ENCODE measurements around the gene CORO1A. TPM values are rescaled to one million over a fixed set of nuclear protein-coding genes. Genes with fewer than 3 reads are reported as not detected.

The CORO1A gene
- total RNA-seq, 1 donor from 2014 or later, result 0.97 TPM

GRCh38 chr16:30184096-30184890 lies 891 bp downstream of the CORO1A start:
- H3K9me3 Mint-ChIP-seq (ENCODE audit: unreplicated experiment), result no peaks in the 10 kb centered on the region
- DNase-seq (ENCODE audit: extremely low spot score, unreplicated experiment), result no peak
- H3K36me3 Mint-ChIP-seq (ENCODE audit: unreplicated experiment), result no peaks in the 10 kb centered on the region
- no peaks in the 10 kb centered on the region for H3K27me3 Mint-ChIP-seq (ENCODE audit: unreplicated experiment)
- TF ChIP-seq CTCF (IDR thresholded peaks at IDR 0.05), result no peak
- peak overlapping the region; percentile 56 for H3K4me3 Mint-ChIP-seq (ENCODE audit: unreplicated experiment)
- H3K27ac Mint-ChIP-seq (ENCODE audit: unreplicated experiment), result no peak overlapping the region
- H3K4me1 Mint-ChIP-seq (ENCODE audit: unreplicated experiment), result peaks cover 5% of the 10 kb centered on the region

- no peak for DNase-seq (ENCODE audit: extremely low spot score, unreplicated experiment)
- TF ChIP-seq CTCF (IDR thresholded peaks at IDR 0.05), result no peak
- no peak overlapping the region for H3K4me3 Mint-ChIP-seq (ENCODE audit: unreplicated experiment)
Measured at GRCh38 chr16:30184891-30185682, 1.7 kb downstream of the CORO1A start.

GRCh38 chr16:30185683-30186421 lies 2.5 kb downstream of the CORO1A start:
- Mint-ChIP-seq H3K4me1 (ENCODE audit: unreplicated experiment) (peaks cover 5% of the 10 kb centered on the region), H3K27ac (ENCODE audit: unreplicated experiment) (no peak overlapping the region), H3K9me3 (ENCODE audit: unreplicated experiment) (no peaks in the 10 kb centered on the region), H3K36me3 (ENCODE audit: unreplicated experiment) (no peaks in the 10 kb centered on the region), H3K4me3 (ENCODE audit: unreplicated experiment) (no peak overlapping the region), H3K27me3 (ENCODE audit: unreplicated experiment) (no peaks in the 10 kb centered on the region)
- no peak for DNase-seq (ENCODE audit: extremely low spot score, unreplicated experiment)
- TF ChIP-seq CTCF (IDR thresholded peaks at IDR 0.05), result no peak

More at GRCh38 chr16:30184891-30185682, 1.7 kb downstream of the CORO1A start:
- peaks cover 5% of the 10 kb centered on the region for H3K4me1 Mint-ChIP-seq (ENCODE audit: unreplicated experiment)
- H3K36me3 Mint-ChIP-seq (ENCODE audit: unreplicated experiment), result no peaks in the 10 kb centered on the region
- H3K27me3 Mint-ChIP-seq (ENCODE audit: unreplicated experiment), result no peaks in the 10 kb centered on the region
- no peak overlapping the region for H3K27ac Mint-ChIP-seq (ENCODE audit: unreplicated experiment)
- no peaks in the 10 kb centered on the region for H3K9me3 Mint-ChIP-seq (ENCODE audit: unreplicated experiment)

GRCh38 chr16:30186444-30186781 lies 3.0 kb downstream of the CORO1A start:
- no peak for TF ChIP-seq CTCF (IDR thresholded peaks at IDR 0.05)
- Mint-ChIP-seq H3K4me1 (ENCODE audit: unreplicated experiment) (peaks cover 5% of the 10 kb centered on the region), H3K9me3 (ENCODE audit: unreplicated experiment) (no peaks in the 10 kb centered on the region), H3K4me3 (ENCODE audit: unreplicated experiment) (no peak overlapping the region), H3K27ac (ENCODE audit: unreplicated experiment) (no peak overlapping the region), H3K27me3 (ENCODE audit: unreplicated experiment) (no peaks in the 10 kb centered on the region), H3K36me3 (ENCODE audit: unreplicated experiment) (no peaks in the 10 kb centered on the region)
- no peak for DNase-seq (ENCODE audit: extremely low spot score, unreplicated experiment)
